Neural cell (in vitro differentiated cells): ENCODE measurements around the gene NDUFA12. TPM values are rescaled to one million over a fixed set of nuclear protein-coding genes. Genes with fewer than 3 reads are reported as not detected.

Experiments used
- H2AFZ ChIP-seq: fragments of 200-600, 300-800 bp; sonication (generic), shearing (Covaris generic); 2 replicates; pipeline ENCODE4 v1.6.0; 2014; ENCODE audit warnings: low read depth, mild to moderate bottlenecking, antibody characterized with exemption, low read length, moderate library complexity
- H3F3A ChIP-seq: fragments of 200-600 bp; shearing (Covaris generic); 2 replicates; pipeline ENCODE4 v1.6.1; 2016; ENCODE audit warnings: mild to moderate bottlenecking, moderate library complexity, mixed read lengths, antibody characterized with exemption, low read length; ENCODE audit not compliant: insufficient read depth, poor library complexity, severe bottlenecking
- H3K27ac ChIP-seq: fragments of 200-600, 300-800 bp; sonication (generic), shearing (Covaris generic); 2 replicates; pipeline ENCODE4 v1.5.1; 2014; ENCODE audit warnings: mild to moderate bottlenecking, low read length, moderate library complexity
- H3K27me3 ChIP-seq: fragments of 300-800, 200-600 bp; sonication (generic), shearing (Covaris generic); 2 replicates; pipeline ENCODE4 v1.6.0; 2014; ENCODE audit warnings: mild to moderate bottlenecking, low read depth, low read length, moderate library complexity; ENCODE audit not compliant: insufficient read depth
- H3K36me3 ChIP-seq: fragments of 300-800, 200-600 bp; sonication (generic), shearing (Covaris generic); 2 replicates; pipeline ENCODE4 v1.5.1; 2014; ENCODE audit warnings: mild to moderate bottlenecking, antibody characterized with exemption, low read length, moderate library complexity; ENCODE audit not compliant: insufficient read depth
- H3K4me2 ChIP-seq: fragments of 300-800, 200-600 bp; sonication (generic), shearing (Covaris generic); 2 replicates; pipeline ENCODE4 v1.6.0; 2014; ENCODE audit warnings: mild to moderate bottlenecking, low read length
- H3K4me3 ChIP-seq: fragments of 300-800, 200-600 bp; sonication (generic), shearing (Covaris generic); 2 replicates; pipeline ENCODE4 v1.5.1; 2014; ENCODE audit warnings: mild to moderate bottlenecking, low read length, moderate library complexity
- H3K79me2 ChIP-seq: fragments of 200-600 bp; shearing (Covaris generic); replicated peaks from 2 replicates; pipeline ENCODE4 v1.6.0; 2014; ENCODE audit warnings: mild to moderate bottlenecking, low read length, moderate library complexity; ENCODE audit not compliant: insufficient read depth
- H3K9ac ChIP-seq: fragments of 300-800, 200-600 bp; sonication (generic), shearing (Covaris generic); 2 replicates; pipeline ENCODE4 v1.6.1; 2016; ENCODE audit warnings: mild to moderate bottlenecking, low read length, mixed read lengths
- H3K9me2 ChIP-seq: fragments of 200-600 bp; shearing (Covaris generic); 2 replicates; pipeline ENCODE4 v1.6.1; 2016; ENCODE audit warnings: mild to moderate bottlenecking, low read length, mixed read lengths; ENCODE audit not compliant: insufficient read depth
- H3K9me3 ChIP-seq: fragments of 200-600, 300-800 bp; sonication (generic), shearing (Covaris generic); 2 replicates; pipeline ENCODE4 v1.6.1; 2016; ENCODE audit warnings: mild to moderate bottlenecking, mixed run types, low read length, moderate library complexity, mixed read lengths
- H4K20me1 ChIP-seq: fragments of 200-600 bp; shearing (Covaris generic); 2 replicates; pipeline ENCODE4 v1.6.1; 2016; ENCODE audit warnings: mild to moderate bottlenecking, mixed run types; ENCODE audit not compliant: insufficient read depth
- EP300 ChIP-seq: fragments of 450-650 bp; conservative IDR thresholded peaks from 2 replicates; pipeline ENCODE4 v1.6.1; 2014; ENCODE audit warnings: antibody characterized with exemption, mild to moderate bottlenecking, moderate library complexity; ENCODE audit not compliant: poor library complexity, severe bottlenecking
- EZH2 ChIP-seq: fragments of 200-600, 300-800 bp; shearing (Covaris generic), sonication (generic); IDR thresholded peaks from 2 replicates; pipeline ENCODE4 v1.6.1; 2014; ENCODE audit warnings: antibody characterized with exemption, low read length, borderline replicate concordance, mild to moderate bottlenecking; ENCODE audit not compliant: insufficient read depth, poor library complexity, severe bottlenecking
- MXI1 ChIP-seq: fragments of 450-650 bp; conservative IDR thresholded peaks from 2 replicates; pipeline ENCODE4 v1.6.1; 2014; ENCODE audit warnings: antibody characterized with exemption, mild to moderate bottlenecking; ENCODE audit not compliant: poor library complexity, severe bottlenecking
- POLR2AphosphoS5 ChIP-seq: IDR thresholded peaks from 2 replicates; pipeline ENCODE4 v1.6.1; 2012
- RAD21 ChIP-seq: fragments of 450-650 bp; conservative IDR thresholded peaks from 2 replicates; pipeline ENCODE4 v1.6.1; 2014; ENCODE audit warnings: antibody characterized with exemption, mild to moderate bottlenecking, moderate library complexity
- SMC3 ChIP-seq: fragments of 450-650 bp; conservative IDR thresholded peaks from 2 replicates; pipeline ENCODE4 v1.6.1; 2014; ENCODE audit warnings: antibody characterized with exemption, mild to moderate bottlenecking, moderate library complexity; ENCODE audit not compliant: poor library complexity
- TAF1 ChIP-seq: IDR thresholded peaks from 2 replicates; pipeline ENCODE4 v1.6.1; 2012; ENCODE audit warnings: low read depth
- polyA plus RNA-seq: library from polyadenylated mRNA; depleted of rRNA; stranded (reverse); fragments of >200 nt; gene quantifications from 2 replicates; pipeline ENCODE4 v1.2.3, GENCODE V29; 2014
- TF ChIP-seq, protein P1 (sequence below): fragments of 450-650 bp; IDR thresholded peaks from 2 replicates; pipeline ENCODE4 v1.5.1; 2014; ENCODE audit warnings: antibody characterized with exemption, mild to moderate bottlenecking, moderate library complexity; ENCODE audit not compliant: poor library complexity, severe bottlenecking
- TF ChIP-seq, protein P2 (sequence below): IDR thresholded peaks from 2 replicates; pipeline ENCODE4 v1.6.1; 2012; ENCODE audit warnings: borderline replicate concordance

The NDUFA12 gene
- polyA plus RNA-seq, 1 donor from 2014 or later: 357 TPM

DNA sequence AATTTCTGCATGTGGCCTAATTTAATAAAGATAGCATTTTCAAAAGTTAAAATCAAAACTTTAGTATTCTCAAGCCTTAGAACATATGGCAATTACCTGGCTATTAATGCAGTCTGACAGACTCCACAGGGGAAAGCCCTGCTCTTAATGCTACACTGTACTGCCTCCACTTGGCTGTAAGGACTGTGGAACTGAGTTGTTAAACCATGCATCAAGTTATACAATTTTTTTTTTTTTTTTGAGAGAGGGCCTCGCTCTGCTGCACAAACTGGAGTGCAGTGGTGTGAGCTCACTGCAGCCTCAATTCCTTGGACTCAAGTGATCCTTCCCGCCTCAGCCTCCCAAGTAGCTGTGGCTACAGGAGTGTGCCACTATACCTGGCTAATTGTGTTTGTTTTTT, 19.0 kb upstream of the NDUFA12 start:
- no peak overlapping the region for H3K27ac ChIP-seq
- no peaks in the 10 kb centered on the region for H3K36me3 ChIP-seq
- H3K9ac ChIP-seq: no peak overlapping the region
- H3K9me2 ChIP-seq: no peaks in the 10 kb centered on the region
- H3K79me2 ChIP-seq: no peaks in the 10 kb centered on the region
- no peak overlapping the region for H3K4me3 ChIP-seq
- H3F3A ChIP-seq: no peaks in the 10 kb centered on the region
- no peak for TF ChIP-seq MXI1
- TF ChIP-seq, protein P1, sequence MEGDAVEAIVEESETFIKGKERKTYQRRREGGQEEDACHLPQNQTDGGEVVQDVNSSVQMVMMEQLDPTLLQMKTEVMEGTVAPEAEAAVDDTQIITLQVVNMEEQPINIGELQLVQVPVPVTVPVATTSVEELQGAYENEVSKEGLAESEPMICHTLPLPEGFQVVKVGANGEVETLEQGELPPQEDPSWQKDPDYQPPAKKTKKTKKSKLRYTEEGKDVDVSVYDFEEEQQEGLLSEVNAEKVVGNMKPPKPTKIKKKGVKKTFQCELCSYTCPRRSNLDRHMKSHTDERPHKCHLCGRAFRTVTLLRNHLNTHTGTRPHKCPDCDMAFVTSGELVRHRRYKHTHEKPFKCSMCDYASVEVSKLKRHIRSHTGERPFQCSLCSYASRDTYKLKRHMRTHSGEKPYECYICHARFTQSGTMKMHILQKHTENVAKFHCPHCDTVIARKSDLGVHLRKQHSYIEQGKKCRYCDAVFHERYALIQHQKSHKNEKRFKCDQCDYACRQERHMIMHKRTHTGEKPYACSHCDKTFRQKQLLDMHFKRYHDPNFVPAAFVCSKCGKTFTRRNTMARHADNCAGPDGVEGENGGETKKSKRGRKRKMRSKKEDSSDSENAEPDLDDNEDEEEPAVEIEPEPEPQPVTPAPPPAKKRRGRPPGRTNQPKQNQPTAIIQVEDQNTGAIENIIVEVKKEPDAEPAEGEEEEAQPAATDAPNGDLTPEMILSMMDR: no peak
- TF ChIP-seq EZH2: no peak
- no peak for TF ChIP-seq TAF1
- H3K9me3 ChIP-seq: no peaks in the 10 kb centered on the region
- no peak overlapping the region for H3K4me2 ChIP-seq
- no peaks in the 10 kb centered on the region for H3K27me3 ChIP-seq
- H4K20me1 ChIP-seq: no peaks in the 10 kb centered on the region
- no peak overlapping the region for H2AFZ ChIP-seq

DNA sequence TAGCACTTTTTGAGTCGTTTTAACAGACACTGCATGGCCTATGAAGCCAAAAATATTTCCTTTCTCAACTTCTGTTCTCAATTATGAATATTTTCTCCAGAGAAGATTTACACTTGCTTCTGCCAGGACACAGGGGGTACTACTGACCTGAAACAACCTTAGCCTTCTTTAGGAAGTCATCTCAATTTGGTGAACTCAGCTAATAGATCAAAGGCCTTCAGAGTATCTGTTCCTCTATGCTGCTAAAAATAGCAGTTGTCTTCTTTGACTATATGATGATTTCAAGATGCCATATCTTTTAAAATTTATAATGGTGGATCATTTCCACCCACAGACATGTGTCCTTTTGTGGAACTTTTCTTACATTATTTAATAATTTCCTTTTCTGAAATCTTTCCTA, 14.0 kb upstream of the NDUFA12 start:
- TF ChIP-seq, protein P1: no peak
- TF ChIP-seq MXI1 (no peak), SMC3 (no peak), RAD21 (no peak), TAF1 (no peak), POLR2AphosphoS5 (no peak), EZH2 (no peak), EP300 (no peak)
- TF ChIP-seq, protein P2, sequence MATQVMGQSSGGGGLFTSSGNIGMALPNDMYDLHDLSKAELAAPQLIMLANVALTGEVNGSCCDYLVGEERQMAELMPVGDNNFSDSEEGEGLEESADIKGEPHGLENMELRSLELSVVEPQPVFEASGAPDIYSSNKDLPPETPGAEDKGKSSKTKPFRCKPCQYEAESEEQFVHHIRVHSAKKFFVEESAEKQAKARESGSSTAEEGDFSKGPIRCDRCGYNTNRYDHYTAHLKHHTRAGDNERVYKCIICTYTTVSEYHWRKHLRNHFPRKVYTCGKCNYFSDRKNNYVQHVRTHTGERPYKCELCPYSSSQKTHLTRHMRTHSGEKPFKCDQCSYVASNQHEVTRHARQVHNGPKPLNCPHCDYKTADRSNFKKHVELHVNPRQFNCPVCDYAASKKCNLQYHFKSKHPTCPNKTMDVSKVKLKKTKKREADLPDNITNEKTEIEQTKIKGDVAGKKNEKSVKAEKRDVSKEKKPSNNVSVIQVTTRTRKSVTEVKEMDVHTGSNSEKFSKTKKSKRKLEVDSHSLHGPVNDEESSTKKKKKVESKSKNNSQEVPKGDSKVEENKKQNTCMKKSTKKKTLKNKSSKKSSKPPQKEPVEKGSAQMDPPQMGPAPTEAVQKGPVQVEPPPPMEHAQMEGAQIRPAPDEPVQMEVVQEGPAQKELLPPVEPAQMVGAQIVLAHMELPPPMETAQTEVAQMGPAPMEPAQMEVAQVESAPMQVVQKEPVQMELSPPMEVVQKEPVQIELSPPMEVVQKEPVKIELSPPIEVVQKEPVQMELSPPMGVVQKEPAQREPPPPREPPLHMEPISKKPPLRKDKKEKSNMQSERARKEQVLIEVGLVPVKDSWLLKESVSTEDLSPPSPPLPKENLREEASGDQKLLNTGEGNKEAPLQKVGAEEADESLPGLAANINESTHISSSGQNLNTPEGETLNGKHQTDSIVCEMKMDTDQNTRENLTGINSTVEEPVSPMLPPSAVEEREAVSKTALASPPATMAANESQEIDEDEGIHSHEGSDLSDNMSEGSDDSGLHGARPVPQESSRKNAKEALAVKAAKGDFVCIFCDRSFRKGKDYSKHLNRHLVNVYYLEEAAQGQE: no peak
- Histone ChIP-seq H3K9ac (no peak overlapping the region), H2AFZ (no peak overlapping the region), H3K9me3 (no peaks in the 10 kb centered on the region), H3K4me3 (no peak overlapping the region), H3F3A (no peaks in the 10 kb centered on the region), H3K4me2 (no peak overlapping the region), H3K9me2 (no peaks in the 10 kb centered on the region), H3K27me3 (no peaks in the 10 kb centered on the region), H3K27ac (no peak overlapping the region), H3K36me3 (no peaks in the 10 kb centered on the region), H3K79me2 (no peaks in the 10 kb centered on the region), H4K20me1 (no peaks in the 10 kb centered on the region)
